ENCODE data around the gene HK2. TPM values are rescaled to one million over a fixed set of nuclear protein-coding genes. Genes with fewer than 3 reads are reported as not detected.

Gene HK2
- total RNA-seq, 1 donor, result 35.4 TPM

DNA sequence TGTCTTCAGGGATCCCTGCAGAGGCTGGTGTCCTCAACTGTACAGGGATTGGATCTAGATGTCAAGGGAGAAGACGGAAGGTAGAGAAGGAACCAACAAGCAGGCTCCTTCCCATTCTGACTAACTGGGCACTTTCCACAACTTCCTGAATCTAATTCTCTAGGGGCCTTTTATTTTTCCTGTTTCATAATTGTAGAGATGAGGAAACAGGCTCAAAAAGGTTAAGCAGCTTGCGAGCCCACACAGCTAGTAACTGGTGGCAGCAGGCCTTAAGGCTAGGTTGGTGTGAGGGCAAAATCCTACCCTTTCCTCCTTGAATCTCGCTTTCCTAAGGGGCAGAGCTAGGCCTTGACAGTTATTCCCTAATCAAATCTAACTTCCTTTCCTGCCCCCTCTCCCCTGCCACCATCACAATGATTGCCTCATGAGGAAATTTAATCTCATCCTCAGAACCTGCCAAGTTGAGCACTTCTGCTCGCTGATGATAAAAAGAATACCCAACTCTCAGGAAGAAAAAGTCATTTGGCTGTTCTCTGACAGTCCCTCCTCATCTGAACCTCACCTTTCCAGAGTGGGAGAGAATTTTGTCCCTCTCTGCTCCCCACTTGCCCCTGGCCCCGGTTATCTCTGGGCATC, 88.8 kb downstream of the HK2 start:
- TF ChIP-seq, protein P1, sequence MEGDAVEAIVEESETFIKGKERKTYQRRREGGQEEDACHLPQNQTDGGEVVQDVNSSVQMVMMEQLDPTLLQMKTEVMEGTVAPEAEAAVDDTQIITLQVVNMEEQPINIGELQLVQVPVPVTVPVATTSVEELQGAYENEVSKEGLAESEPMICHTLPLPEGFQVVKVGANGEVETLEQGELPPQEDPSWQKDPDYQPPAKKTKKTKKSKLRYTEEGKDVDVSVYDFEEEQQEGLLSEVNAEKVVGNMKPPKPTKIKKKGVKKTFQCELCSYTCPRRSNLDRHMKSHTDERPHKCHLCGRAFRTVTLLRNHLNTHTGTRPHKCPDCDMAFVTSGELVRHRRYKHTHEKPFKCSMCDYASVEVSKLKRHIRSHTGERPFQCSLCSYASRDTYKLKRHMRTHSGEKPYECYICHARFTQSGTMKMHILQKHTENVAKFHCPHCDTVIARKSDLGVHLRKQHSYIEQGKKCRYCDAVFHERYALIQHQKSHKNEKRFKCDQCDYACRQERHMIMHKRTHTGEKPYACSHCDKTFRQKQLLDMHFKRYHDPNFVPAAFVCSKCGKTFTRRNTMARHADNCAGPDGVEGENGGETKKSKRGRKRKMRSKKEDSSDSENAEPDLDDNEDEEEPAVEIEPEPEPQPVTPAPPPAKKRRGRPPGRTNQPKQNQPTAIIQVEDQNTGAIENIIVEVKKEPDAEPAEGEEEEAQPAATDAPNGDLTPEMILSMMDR (IDR thresholded peaks at IDR 0.05; ENCODE audit: insufficient read depth, low read length), result no peak
- no peak overlapping the region for H3K4me3 ChIP-seq (ENCODE audit: low read depth, low read length)
- DNase-seq (ENCODE audit: low read depth), result peak; percentile 37

DNA sequence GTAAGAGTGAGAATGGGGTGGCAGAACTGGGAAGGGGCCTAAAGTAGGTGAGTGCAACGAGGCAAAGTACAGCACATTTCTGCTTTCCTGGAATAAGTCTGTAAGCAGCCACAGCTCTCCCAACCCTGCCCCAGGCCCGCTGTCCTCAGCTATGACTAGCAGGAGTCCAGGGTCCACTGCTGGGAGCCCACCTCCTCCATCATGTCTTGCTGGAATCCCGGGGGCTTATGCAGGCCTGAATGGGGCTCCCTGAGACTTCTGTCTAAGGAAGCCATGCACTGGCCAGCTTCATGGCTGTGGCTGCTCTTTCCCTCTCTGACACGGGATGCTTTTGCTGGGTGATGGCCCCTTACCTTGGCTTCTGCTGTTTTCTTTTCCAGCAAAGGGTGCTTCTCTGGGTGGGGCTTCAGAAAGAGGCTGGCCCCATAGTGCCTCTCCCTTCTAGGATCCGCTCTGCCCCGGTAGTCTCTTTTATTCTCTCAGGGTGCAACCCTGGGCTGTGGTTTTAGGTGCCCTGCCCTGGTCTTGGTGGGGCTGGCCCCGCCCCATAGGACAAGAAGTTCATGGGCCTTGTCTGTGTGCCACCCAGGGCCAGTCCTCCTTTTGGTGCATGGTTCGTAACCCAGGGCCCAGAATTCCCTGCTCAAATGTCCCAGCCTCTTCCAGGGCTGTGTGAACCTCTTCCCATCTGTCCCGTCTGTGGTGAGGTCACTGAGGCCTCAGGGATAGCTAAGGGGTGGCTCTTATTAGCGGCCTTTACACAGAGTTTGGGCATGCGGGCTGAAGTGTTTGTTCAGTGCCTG, 90.7 kb downstream of the HK2 start:
- DNase-seq (ENCODE audit: low read depth), result no peak
- no peak overlapping the region for H3K4me3 ChIP-seq (ENCODE audit: low read depth, low read length)
- TF ChIP-seq, protein P1 (IDR thresholded peaks at IDR 0.05; ENCODE audit: insufficient read depth, low read length), result no peak

DNA sequence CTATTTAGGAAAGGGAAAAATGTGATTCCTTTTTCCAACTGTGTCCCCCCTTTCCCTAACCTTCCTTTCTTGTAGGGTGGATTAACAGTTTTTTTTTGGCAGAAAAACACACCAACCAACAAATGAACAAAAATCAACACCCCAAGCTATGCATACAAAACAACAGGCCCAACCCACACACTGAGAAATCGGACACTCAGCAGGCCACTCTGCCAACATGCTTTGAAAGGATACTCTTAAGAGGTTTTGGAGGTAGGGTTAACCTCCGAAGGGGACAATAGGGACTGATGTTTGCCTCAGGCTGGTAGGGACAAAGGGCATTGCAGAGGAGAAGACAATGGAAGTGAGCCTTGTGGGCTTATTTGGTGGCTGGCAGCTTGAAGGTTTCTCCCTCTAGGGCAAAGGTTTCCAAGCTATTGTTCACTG, 91.4 kb downstream of the HK2 start:
- DNase-seq (ENCODE audit: low read depth), result no peak
- no peak overlapping the region for H3K4me3 ChIP-seq (ENCODE audit: low read depth, low read length)
- TF ChIP-seq, protein P1 (IDR thresholded peaks at IDR 0.05; ENCODE audit: insufficient read depth, low read length), result no peak

DNA sequence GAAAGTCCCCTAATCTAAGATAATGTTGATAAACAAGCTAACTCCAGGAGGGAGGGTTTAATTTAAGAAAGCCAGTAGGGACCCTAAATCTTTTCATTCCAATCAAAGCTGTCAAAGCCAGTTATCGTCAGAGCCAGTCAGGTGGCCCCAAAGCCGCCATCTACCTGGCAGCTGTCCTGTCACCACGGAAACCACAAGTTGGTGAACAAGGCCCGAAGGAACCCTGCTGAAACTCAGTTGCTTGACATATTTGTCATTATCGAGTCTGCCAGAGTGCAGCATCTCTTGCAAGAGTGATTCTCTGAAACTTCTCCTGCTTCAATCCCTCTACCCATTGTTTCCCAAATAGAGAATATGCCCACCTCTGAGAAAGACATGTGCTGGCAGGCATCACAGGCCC, 93.7 kb downstream of the HK2 start:
- TF ChIP-seq, protein P1 (IDR thresholded peaks at IDR 0.05; ENCODE audit: insufficient read depth, low read length), result no peak
- no peak overlapping the region for H3K4me3 ChIP-seq (ENCODE audit: low read depth, low read length)
- no peak for DNase-seq (ENCODE audit: low read depth)

DNA sequence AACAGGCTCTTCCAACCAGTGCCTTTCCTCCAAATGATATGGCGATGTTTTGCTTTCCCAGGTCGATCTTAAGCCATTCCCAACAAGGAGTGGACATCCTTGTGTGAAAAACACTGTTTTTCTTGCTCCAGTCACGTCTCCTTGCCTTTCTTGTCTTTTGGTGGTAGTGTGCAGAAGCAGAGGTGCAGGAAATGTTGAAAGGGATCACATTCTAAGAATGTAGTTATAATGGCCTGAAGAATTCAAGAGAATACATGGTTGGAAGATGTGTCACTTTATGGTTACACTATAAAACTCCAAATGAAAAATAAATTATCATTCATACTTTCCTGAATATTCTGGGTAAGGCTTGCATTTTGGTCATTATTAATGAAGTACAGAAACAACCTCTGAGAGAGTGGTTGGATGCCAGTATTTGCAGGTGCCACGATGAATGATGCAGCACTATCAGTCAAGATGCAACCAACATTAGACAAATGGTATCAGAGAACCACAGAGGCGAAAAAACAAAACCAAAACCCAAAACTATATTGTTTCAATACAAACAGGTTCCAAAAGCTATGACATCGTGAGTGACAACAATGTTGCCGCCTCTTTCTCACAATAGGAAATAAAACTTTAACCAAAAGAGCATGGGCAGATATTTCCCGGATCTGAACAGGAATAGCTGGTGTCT, 97.0 kb downstream of the HK2 start:
- TF ChIP-seq, protein P1 (IDR thresholded peaks at IDR 0.05; ENCODE audit: insufficient read depth, low read length), result no peak
- H3K4me3 ChIP-seq (ENCODE audit: low read depth, low read length), result no peak overlapping the region
- no peak for DNase-seq (ENCODE audit: low read depth)

DNA sequence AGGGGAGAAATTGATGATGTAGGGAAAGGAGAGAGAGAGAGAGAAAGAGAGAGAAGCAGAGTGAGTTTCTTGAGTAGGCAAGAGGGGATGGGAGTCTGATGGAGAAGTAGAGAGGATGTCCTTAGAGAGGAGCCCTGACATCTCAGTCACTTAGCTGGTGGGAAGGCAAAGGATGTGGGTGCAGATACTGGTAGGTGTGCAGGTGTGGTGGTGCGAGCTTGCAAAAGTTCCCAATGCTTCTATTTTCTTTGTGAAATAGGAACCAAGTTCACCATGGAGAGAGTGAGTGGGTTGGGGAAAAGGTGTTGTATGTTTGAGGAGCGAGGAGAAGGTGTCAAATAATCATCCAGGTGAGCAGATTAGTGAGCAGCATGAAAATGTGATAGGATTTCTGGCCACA, 98.0 kb downstream of the HK2 start:
- DNase-seq (ENCODE audit: low read depth), result no peak
- TF ChIP-seq, protein P1 (IDR thresholded peaks at IDR 0.05; ENCODE audit: insufficient read depth, low read length), result no peak
- H3K4me3 ChIP-seq (ENCODE audit: low read depth, low read length), result no peak overlapping the region

All from fibroblast of the aortic adventitia (primary cell).